ENCODE results near the gene DGKA. TPM values are rescaled to one million over a fixed set of nuclear protein-coding genes. Genes with fewer than 3 reads are reported as not detected.
A peak's percentile ranks its signal among the peaks of the same experiment; 100 is the strongest.
"Not testable (repeated sequence)": the region's sequence is repeated elsewhere in the genome, so short reads cannot be mapped to it uniquely, and the experiment has no call there.

The DGKA gene
- total RNA-seq, 1 experiment from 2014 or later, result 25.9 TPM

DNA sequence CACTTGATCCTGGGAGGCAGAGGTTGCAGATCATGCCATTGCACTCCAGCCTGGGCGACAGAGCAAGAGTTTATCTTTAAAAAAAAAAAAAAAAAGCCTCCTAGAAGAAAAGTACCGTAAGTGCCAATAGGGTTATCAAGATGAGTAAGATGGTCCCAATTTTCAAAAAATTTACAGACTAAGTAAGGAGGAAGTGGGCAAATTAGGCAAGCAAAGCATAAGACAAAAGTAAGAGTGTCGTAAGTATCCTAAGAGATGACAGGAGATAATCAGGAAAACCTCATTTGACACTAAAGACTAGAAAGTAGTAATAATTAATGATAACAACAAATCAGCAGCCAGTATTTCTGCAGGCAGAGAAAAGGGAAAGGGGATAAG lies 15.5 kb upstream of the DGKA start:
- no peak overlapping the region for H2AK5ac ChIP-seq (ENCODE audit: insufficient read length, low read length)
- no peak overlapping the region for H2BK120ac ChIP-seq (ENCODE audit: low read depth, low read length, poor library complexity, severe bottlenecking)
- H3K9me3 ChIP-seq (ENCODE audit: control insufficient read depth, low read depth, low read length), result no peaks in the 10 kb centered on the region
- H3K27me3 ChIP-seq (ENCODE audit: insufficient read depth, low read length), result no peaks in the 10 kb centered on the region
- no peak overlapping the region for H2BK12ac ChIP-seq (ENCODE audit: insufficient read length, low read depth, low read length)
- H3K36me3 Mint-ChIP-seq (ENCODE audit: insufficient read depth in 1 of 3, low read depth in 3 of 3), result peaks cover 6 to 36% (median 25%) of the 10 kb centered on the region in 3 experiments; a peak in 6 of 7 replicates
- no peak overlapping the region for H2BK15ac ChIP-seq (ENCODE audit: low read depth, low read length)
- H3K18ac ChIP-seq (ENCODE audit: insufficient read length, low read depth, low read length), result no peak overlapping the region
- no peak overlapping the region for H3T11ph ChIP-seq (ENCODE audit: low read length)
- no peaks in the 10 kb centered on the region for H4K20me1 ChIP-seq (ENCODE audit: control insufficient read depth, insufficient read depth, insufficient read length)
- H3K9me3 Mint-ChIP-seq, result no peaks in the 10 kb centered on the region
- H4K8ac ChIP-seq (replicated peaks; ENCODE audit: insufficient read length, low read depth, low read length), result no peak overlapping the region
- no peak for DNase-seq
- no peak overlapping the region for H2BK20ac ChIP-seq (ENCODE audit: low read depth, low read length, poor library complexity, severe bottlenecking)
- H3K4me1 ChIP-seq (ENCODE audit: insufficient read depth, low read length), result no peaks in the 10 kb centered on the region
- no peak overlapping the region for H3K14ac ChIP-seq (ENCODE audit: insufficient read depth, low read length)
- no peak overlapping the region for H3K4ac ChIP-seq (ENCODE audit: low read depth, low read length)
- no peak overlapping the region for H3K4me2 ChIP-seq (ENCODE audit: insufficient read depth, insufficient read length, low read length)
- H3K4me3 Mint-ChIP-seq, result no peak overlapping the region
- no peak overlapping the region for H3K23ac ChIP-seq (ENCODE audit: insufficient read length, low read depth, low read length)
- no peak overlapping the region for H3K56ac ChIP-seq (ENCODE audit: insufficient read length, low read depth, low read length)
- no peak overlapping the region for H2AFZ ChIP-seq (ENCODE audit: low read length)
- H3K27ac Mint-ChIP-seq, result peak overlapping the region in 1 of 3 experiments; percentile 10; a peak in 1 of 7 replicates
- H3K23me2 ChIP-seq (ENCODE audit: insufficient read length, low read depth, low read length, poor library complexity, severe bottlenecking), result no peaks in the 10 kb centered on the region
- H3K79me2 ChIP-seq (ENCODE audit: insufficient read depth, low read length), result peaks cover 8% of the 10 kb centered on the region; the same call in 1 of the 2 replicates
- no peaks in the 10 kb centered on the region for H3K4me1 Mint-ChIP-seq
- no peak overlapping the region for H3K9ac ChIP-seq (ENCODE audit: extremely low read depth, insufficient read length, low read length)
- H4K5ac ChIP-seq (ENCODE audit: insufficient read length, low read depth, low read length), result no peak overlapping the region
- WGBS (ENCODE audit: extremely low coverage, insufficient read length, low lambda C conversion rate), result no CpG with 5 or more reads among the region's 3 CpGs
- no peak overlapping the region for H2BK5ac ChIP-seq (ENCODE audit: insufficient read length, low read length)
- H4K91ac ChIP-seq (ENCODE audit: insufficient read length, low read depth, low read length), result no peak overlapping the region
- H3K79me1 ChIP-seq (ENCODE audit: insufficient read depth, low read depth, low read length, poor library complexity, severe bottlenecking), result peaks cover 8% of the 10 kb centered on the region
- H3K27ac ChIP-seq (ENCODE audit: insufficient read length, low read depth, low read length), result no peak overlapping the region
- TF ChIP-seq, protein P1, sequence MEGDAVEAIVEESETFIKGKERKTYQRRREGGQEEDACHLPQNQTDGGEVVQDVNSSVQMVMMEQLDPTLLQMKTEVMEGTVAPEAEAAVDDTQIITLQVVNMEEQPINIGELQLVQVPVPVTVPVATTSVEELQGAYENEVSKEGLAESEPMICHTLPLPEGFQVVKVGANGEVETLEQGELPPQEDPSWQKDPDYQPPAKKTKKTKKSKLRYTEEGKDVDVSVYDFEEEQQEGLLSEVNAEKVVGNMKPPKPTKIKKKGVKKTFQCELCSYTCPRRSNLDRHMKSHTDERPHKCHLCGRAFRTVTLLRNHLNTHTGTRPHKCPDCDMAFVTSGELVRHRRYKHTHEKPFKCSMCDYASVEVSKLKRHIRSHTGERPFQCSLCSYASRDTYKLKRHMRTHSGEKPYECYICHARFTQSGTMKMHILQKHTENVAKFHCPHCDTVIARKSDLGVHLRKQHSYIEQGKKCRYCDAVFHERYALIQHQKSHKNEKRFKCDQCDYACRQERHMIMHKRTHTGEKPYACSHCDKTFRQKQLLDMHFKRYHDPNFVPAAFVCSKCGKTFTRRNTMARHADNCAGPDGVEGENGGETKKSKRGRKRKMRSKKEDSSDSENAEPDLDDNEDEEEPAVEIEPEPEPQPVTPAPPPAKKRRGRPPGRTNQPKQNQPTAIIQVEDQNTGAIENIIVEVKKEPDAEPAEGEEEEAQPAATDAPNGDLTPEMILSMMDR (conservative IDR thresholded peaks at IDR 0.05), result no peak
- H3K27me3 Mint-ChIP-seq (ENCODE audit: low read depth), result no peaks in the 10 kb centered on the region

DNA sequence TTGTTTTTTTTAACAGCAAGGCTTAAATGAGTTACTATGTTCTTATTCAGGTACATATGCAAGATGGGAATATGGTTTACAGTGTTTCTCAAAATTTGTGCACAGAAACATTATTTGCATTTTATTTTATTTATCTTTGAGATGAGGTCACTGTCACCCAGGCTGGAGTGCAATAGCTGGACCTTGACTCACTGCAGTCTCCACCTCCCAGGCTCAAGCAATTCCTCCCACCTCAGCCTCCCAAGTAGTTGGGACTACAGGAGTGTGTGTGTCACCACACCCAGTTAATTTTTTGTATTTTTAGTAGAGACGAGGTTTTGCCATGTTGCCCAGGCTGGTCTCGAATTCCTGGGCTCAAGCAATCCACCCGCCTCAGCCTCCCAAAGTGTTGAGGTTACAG lies 11.9 kb upstream of the DGKA start:
- not testable (repeated sequence) for H4K20me1 ChIP-seq (ENCODE audit: control insufficient read depth, insufficient read depth, insufficient read length); H3K9me3 ChIP-seq (ENCODE audit: control insufficient read depth, low read depth, low read length); H3K27me3 Mint-ChIP-seq (ENCODE audit: low read depth); H3K27ac Mint-ChIP-seq; H3K4me2 ChIP-seq (ENCODE audit: insufficient read depth, insufficient read length, low read length); H3K4ac ChIP-seq (ENCODE audit: low read depth, low read length); H2BK12ac ChIP-seq (ENCODE audit: insufficient read length, low read depth, low read length); H3T11ph ChIP-seq (ENCODE audit: low read length); H4K91ac ChIP-seq (ENCODE audit: insufficient read length, low read depth, low read length); H3K27ac ChIP-seq (ENCODE audit: insufficient read length, low read depth, low read length); H3K18ac ChIP-seq (ENCODE audit: insufficient read length, low read depth, low read length); H4K8ac ChIP-seq (replicated peaks; ENCODE audit: insufficient read length, low read depth, low read length); H3K27me3 ChIP-seq (ENCODE audit: insufficient read depth, low read length); H3K4me3 Mint-ChIP-seq; H4K5ac ChIP-seq (ENCODE audit: insufficient read length, low read depth, low read length); H3K23ac ChIP-seq (ENCODE audit: insufficient read length, low read depth, low read length); H2AK5ac ChIP-seq (ENCODE audit: insufficient read length, low read length); H2BK5ac ChIP-seq (ENCODE audit: insufficient read length, low read length); H3K9ac ChIP-seq (ENCODE audit: extremely low read depth, insufficient read length, low read length); H2AFZ ChIP-seq (ENCODE audit: low read length); H3K14ac ChIP-seq (ENCODE audit: insufficient read depth, low read length); H3K4me1 Mint-ChIP-seq; H2BK120ac ChIP-seq (ENCODE audit: low read depth, low read length, poor library complexity, severe bottlenecking); H3K9me3 Mint-ChIP-seq; H3K4me1 ChIP-seq (ENCODE audit: insufficient read depth, low read length); H2BK15ac ChIP-seq (ENCODE audit: low read depth, low read length); H3K23me2 ChIP-seq (ENCODE audit: insufficient read length, low read depth, low read length, poor library complexity, severe bottlenecking); DNase-seq; H3K56ac ChIP-seq (ENCODE audit: insufficient read length, low read depth, low read length); H2BK20ac ChIP-seq (ENCODE audit: low read depth, low read length, poor library complexity, severe bottlenecking)
- peaks cover 12% of the 10 kb centered on the region for H3K79me1 ChIP-seq (ENCODE audit: insufficient read depth, low read depth, low read length, poor library complexity, severe bottlenecking)
- no CpG with 5 or more reads among the region's 3 CpGs for WGBS (ENCODE audit: extremely low coverage, insufficient read length, low lambda C conversion rate)
- H3K36me3 Mint-ChIP-seq (ENCODE audit: insufficient read depth in 1 of 3, low read depth in 3 of 3), result peaks cover 10 to 40% (median 29%) of the 10 kb centered on the region in 3 experiments; a peak in 6 of 7 replicates
- H3K79me2 ChIP-seq (ENCODE audit: insufficient read depth, low read length), result peaks cover 24% of the 10 kb centered on the region; the same call in 1 of the 2 replicates

Measured in H9 (cell line).